Activated CD8-positive, alpha-beta memory T cell treated with anti-CD3 and anti-CD28 coated beads, Interleukin-2, amount 50 U/mL, for 1 hour (primary cell): ENCODE results near the gene DEGS1.

ENCODE experiments used
- DNase-seq: peaks from one replicate; pipeline ENCODE4 v3.0.0-alpha.2; 2020; ENCODE audit errors: extremely low read depth

DEGS1 gene

DNA sequence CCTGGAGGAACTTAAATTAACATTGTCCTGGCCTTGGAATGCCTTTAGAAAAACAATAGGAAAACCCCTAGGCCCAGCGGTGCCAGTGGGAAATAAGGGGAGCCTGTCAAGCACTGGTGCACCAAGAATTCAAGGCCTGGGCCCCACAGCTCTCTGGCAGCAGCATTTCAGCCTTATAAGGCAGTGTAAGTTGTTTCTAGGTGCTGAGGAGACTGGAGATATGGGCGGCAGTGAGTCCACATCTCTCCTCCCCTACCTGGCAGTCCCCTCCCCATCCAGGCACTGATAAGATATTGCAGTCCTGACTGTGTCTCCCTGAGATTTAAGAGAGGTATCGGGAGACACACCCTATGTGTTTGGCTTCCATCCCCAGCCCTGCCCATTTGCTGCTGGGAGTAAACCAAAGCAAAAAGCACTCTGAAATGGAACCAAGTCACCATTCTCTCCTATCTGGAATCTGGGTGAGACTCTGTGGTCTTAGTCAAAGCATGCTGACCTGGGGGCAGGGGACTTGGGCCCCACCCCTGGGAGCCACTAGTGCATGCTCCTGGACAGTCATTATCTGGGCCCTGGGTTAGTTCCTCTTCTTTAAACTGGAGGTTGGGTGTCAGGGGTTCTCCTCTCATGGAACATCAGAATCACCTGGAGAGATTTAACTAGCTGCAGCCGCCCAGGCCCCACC lies 30.5 kb downstream of the DEGS1 start:
- DNase-seq, result no peak

DNA sequence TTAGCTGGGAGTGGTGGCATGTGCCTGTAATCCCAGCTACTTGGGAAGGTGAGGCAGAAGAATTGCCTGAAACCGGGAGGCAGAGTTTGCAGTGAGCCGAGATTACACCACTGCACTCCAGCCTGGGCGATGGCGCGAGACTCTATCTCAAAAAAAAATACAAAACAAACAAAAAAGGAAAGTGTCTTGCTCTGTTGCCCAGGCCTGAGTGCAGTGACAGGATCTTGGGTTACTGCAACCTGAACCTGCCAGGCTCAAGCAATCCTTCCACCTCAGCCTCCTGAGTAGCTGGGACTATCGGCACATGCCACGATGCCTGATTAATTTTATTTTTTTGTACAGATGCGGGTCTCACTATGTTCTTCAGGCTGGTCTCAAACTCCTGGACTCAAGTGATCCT lies 33.3 kb downstream of the DEGS1 start:
- no peak for DNase-seq

DNA sequence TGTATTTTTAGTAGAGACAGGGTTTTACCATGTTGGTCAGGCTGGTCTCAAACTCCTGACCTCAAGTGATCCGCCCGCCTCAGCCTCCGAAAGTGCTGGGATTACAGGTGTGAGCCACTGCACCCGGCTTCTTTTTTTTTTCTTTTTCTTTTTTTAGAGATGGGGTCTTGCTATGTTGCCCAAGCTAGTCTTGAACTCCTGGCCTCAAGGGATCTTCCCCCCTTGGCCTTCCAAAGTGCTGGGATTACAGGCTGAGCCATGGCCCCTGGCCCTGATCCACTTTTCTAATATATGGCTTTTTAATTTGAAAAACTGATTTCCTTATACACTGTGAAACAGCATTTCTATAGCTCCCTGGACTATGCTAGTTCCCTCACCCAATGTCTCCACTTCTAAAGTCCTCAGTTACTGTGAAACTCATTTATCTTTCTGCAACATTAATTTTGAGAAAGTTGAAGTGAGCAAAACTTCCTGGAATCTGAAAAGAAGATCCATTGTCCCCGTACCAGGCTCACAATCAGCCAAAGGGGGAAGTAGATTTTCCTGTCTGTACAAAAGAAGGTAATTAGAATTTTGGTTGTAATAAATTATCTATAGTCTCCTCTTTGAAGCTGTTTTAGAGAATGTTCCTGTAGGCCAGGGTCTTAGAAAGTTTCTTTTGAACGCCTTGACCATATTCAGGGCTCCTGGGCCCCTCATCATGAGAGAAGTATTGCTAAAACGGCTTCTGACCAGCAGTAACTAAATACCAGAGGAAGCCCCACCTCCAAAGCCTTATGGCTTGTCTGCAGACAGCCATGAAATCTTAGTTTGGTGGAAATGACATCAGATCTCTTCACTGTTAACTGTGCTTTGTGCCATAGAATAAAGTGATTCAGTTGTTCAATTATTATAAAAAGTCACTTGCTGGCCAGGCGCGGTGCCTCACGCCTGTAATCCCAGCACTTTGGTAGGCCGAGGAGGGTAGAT lies 34.9 kb downstream of the DEGS1 start:
- no peak for DNase-seq

DNA sequence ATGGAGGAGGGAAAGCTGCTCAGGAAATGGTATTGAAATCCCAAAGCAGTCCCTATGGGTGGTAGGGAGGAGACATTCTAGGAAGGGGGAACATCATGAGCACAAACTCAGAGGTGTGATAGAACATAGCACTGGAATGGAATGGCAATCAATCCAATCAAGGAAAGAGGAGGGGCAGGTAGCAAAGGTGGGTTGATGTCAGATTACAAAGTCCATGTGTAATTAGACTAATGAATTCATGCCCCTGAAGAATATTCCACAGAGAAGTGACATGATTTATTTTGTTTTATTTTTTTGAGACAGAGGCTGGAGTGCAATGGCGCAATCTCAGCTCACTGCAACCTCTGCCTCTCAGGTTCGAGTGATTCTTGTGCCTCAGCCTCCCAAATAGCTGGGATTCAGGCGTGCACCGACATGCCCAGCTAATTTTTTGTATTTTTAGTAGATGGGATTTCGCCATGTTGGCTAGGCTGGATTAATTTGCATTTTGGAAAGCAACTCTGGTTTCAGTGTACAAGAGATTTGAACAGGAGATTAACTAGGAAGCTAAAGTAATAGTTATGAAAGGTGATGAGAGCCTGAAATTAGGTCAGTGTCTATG lies 36.1 kb downstream of the DEGS1 start:
- DNase-seq, result no peak

DNA sequence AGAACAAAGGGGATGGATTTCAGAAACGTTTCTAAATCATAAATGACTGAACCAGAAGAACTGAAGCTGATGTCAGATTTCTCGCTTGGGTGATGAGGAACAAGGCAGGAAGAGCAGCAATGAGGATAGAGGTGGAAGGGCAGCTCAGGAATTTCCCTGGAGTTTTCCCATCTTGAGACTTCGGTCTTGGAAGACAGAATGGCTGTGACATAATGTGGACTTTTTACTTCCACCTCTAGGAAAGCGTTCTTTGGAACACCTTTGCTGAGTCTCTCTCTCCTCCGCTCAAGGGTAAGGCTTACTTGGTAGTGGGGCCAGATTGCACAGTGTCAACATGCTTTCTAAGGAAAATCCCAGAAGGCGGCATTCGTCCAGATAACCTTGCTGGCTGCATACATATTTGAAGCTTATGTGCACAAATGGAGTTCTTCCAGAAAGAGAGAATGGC lies 36.6 kb downstream of the DEGS1 start:
- no peak for DNase-seq

DNA sequence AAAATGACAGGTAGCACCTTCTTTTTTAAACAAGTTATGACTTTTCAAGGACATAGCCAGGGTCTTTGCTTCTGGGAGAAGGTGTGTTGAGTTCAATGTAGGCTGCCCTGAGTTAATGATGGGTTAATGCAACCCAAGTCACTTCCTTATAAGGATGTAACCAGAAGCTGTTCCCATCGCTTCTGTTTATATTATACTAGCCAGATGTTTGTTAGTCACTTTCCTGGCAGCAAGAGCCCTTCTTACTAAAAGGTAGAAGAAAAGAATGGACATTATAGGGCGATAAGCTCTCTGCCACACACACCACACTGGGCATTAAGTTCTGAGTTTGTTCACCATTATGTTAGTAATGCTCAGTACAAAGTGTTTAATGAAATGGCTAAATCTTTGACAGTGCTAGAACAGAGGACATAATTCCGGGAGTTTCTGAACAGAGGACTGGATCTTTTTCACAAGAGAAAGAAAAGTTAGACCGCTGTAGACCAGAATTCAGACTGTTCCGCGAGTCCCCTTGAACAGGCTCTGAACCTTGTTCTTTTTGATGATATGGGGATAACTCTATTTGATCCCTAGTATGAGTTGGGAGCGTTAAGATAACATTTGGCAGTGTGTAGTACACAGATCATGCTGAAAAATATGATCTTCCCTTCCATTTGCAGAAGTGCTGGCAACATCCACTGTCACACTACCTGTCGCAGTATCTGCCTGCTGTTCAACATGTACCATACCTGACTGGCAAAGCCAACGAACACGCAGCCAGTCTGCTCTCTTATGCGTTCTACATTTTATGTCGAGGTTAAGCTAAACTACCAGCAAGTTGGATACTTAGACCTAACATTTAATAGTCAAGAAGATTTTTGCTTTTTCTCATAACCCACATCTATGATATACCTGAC lies 41.0 kb downstream of the DEGS1 start:
- no peak for DNase-seq

DNA sequence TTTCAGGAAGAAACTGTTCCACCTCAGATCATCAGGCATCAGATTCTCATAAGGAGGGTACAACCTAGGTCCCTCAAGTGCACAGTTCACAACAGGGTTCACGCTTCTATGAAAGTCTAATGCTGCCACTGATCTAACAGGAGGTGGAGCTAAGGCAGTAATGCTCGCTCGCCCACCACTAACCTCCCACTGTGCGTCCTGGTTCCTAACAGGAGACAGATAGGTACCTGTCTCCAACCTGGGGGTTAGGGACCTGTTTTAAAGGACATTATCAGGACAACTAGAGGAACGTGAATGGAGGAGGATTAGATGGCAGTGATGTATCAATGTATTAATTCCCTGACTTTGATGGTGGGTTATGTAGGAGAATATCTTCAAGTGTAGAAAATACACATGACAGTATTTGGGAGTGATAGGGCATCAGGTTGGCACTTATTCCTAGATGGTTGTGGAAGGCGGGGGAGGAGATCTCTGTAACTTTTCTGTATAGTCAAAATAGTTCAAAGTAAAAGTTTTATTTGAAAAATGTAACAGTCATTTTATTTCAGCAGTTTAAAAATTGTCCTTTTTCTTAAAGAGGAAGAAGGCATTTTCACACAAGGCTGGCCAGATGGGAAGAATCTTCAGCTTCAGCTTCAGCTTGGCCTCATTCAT lies 43.9 kb downstream of the DEGS1 start:
- DNase-seq, result no peak

DNA sequence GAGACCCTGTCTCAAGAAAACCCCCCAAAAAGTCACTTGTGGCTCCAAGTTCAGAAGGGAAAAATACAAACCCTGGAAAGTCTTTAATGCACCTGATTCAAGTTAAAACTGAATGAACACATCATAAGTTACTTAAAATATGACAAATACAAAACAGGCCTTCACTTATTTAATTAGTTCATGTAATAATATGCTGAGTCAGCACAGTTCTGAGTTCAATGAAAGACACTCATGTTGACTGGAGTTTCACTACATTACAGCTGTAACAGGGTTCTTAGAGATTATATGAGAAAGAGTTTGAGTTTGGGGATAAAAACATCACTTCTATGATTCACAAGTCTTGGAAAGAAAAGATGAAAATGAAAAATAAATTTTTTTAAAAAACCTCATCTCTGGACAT lies 51.0 kb downstream of the DEGS1 start:
- no peak for DNase-seq

DNA sequence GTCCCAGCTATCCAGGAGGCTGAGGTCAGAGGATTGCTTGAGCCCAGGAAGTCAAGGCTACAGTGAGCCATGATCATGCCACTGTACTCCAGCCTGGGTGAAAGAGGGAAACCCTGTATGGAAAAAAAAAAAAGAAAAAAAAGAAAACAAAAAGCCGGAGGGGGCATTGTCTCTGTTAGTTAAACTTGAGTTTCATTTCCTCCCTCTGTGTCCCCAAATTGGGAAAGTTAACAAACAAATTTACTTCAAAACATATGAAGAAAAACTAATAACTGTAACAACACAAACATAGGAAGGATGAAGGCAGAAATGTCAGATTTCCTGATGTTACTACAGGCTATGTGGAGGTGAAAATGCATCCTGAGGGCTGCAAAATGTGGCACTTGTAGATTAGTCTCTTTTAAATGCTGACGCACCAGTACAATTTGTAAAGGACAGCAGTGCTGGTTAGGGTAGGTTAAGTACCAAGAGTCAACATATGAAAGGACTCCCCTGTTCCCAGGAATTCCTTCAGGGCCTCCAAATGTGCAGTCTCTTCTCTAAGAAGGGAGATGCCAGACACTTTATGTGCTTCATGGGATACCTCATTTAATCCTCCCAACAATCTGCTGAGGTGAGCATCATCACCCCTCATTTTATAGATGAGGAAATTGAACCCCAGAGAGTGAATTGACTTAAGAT lies 52.9 kb downstream of the DEGS1 start:
- DNase-seq, result no peak

DNA sequence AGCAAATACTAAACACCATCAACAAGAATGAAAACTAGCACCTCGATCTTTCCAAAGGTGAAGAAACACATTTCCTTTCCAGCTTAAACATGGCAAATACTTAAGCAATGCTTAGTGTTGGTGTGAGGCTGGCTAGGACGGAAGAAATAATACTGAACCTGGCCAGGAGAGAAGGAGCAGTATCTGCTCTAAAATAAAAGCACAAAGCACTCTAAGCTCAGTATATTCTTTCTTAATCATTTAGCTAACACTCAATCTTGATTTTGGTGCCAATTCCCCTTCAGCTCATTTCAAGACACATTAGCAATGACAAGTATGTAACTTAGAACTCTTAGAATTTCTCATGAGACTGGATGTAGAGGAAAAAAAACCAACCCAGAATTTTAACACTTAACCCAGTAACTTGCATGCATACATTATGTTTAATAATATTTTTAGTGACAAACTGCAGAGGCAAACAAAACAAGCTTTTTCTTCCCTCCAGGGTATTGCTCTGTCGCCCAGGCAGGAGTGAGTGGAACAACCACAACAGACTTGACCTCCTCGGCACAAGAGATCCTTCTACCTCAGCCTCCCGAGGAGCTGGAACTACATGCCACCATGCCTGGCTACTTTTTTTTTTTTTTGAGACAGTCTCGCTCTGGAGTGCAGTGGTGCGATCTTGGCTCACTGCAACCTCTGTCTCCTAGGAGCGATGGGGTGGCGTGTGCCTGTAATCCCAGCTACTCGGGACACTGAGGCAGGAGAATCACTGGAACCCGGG lies 54.3 kb downstream of the DEGS1 start:
- DNase-seq, result no peak

DNA sequence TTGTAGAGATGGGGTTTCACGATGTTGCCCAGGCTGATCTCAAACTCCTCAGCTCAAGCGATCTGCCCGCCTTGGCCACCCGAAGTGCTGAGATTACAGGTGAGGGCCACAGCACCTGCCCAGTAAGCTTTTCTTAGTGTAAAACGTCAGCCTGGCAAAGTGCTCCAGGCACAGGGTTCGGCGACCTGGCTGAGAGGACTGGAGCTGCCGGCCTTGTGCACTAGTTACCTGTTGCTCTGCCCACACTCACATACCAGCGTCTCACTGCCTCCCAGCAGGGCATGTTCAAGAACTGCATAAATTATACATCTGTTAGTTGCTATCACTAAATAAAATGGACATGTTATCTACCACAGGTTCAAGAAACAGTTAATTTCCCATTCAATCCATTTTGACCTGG lies 55.2 kb downstream of the DEGS1 start:
- no peak for DNase-seq

DNA sequence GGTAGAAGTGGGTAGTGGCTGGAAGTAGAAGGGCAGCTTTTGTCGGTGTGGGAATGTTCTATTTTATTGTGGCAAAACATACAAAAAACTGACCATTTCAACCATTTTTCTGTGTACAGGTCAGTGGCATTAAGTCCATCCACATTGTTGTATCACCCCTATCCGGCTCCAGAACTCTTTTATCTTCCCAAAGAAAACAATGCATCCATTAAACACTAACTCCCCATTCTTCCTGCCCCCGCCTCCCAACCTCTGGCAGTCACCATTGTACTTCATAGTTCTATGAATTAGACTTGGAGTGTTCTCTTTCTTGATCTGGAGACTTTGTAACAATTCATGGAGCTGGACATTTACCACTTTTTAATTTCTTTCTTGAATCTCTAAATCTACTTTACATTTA lies 55.7 kb downstream of the DEGS1 start:
- DNase-seq, result no peak
